Activated T-helper 9 cell treated with anti-CD3 and anti-CD28 coated beads, Interleukin-2, amount 50 U/mL, for 16 hours (primary cell): Measurements from ENCODE around the gene ZFAND3.

Experiments used
- DNase-seq: peaks from one replicate; pipeline ENCODE4 v3.0.0-alpha.2; 2020; ENCODE audit warnings: low read depth

ZFAND3 gene

GRCh38 chr6:38134704-38135088 lies 315.2 kb downstream of the ZFAND3 start:
- no peak for DNase-seq

GRCh38 chr6:38136547-38136946 lies 317.0 kb downstream of the ZFAND3 start:
- no peak for DNase-seq

- DNase-seq, result no peak
Measured at GRCh38 chr6:38137608-38138265, 318.2 kb downstream of the ZFAND3 start.

GRCh38 chr6:38138374-38138773 lies 318.8 kb downstream of the ZFAND3 start:
- DNase-seq, result no peak

GRCh38 chr6:38141085-38141484 lies 321.6 kb downstream of the ZFAND3 start:
- DNase-seq, result no peak

- no peak for DNase-seq
Measured at GRCh38 chr6:38141716-38142115, 322.2 kb downstream of the ZFAND3 start.

- DNase-seq, result no peak
Measured at GRCh38 chr6:38142178-38142902, 322.8 kb downstream of the ZFAND3 start.

GRCh38 chr6:38143191-38144150 lies 323.9 kb downstream of the ZFAND3 start:
- no peak for DNase-seq

GRCh38 chr6:38144365-38144945 lies 324.9 kb downstream of the ZFAND3 start:
- no peak for DNase-seq

- DNase-seq, result no peak
Measured at GRCh38 chr6:38146021-38146733, 326.6 kb downstream of the ZFAND3 start.

GRCh38 chr6:38146734-38147027 lies 327.2 kb downstream of the ZFAND3 start:
- DNase-seq, result no peak

GRCh38 chr6:38148606-38149005 lies 329.1 kb downstream of the ZFAND3 start:
- DNase-seq, result no peak

GRCh38 chr6:38149531-38149930 lies 330.0 kb downstream of the ZFAND3 start:
- DNase-seq, result no peak

- DNase-seq, result no peak
Measured at GRCh38 chr6:38150021-38150420, 330.5 kb downstream of the ZFAND3 start.

- DNase-seq, result no peak
Measured at GRCh38 chr6:38150681-38151296, 331.3 kb downstream of the ZFAND3 start.

- DNase-seq, result no peak
Measured at GRCh38 chr6:38151580-38152500, 332.3 kb downstream of the ZFAND3 start.

- DNase-seq, result no peak
Measured at GRCh38 chr6:38152620-38153019, 333.1 kb downstream of the ZFAND3 start.

GRCh38 chr6:38153076-38153797 lies 333.7 kb downstream of the ZFAND3 start:
- no peak for DNase-seq

GRCh38 chr6:38153798-38154345 lies 334.3 kb downstream of the ZFAND3 start:
- DNase-seq, result no peak
